GM21528 (cell line): ENCODE results near the gene BCAS1.
"Not testable (repeated sequence)": the region's sequence is repeated elsewhere in the genome, so short reads cannot be mapped to it uniquely, and the experiment has no call there.

Experiments used
- ATAC-seq: cut with Tn5 transposase; IDR thresholded peaks from one replicate; pipeline ENCODE4 v1.9.1; 2021; ENCODE audit warnings: mild to moderate bottlenecking, moderate library complexity; ENCODE audit not compliant: unreplicated experiment, low FRiP score

Gene BCAS1

DNA sequence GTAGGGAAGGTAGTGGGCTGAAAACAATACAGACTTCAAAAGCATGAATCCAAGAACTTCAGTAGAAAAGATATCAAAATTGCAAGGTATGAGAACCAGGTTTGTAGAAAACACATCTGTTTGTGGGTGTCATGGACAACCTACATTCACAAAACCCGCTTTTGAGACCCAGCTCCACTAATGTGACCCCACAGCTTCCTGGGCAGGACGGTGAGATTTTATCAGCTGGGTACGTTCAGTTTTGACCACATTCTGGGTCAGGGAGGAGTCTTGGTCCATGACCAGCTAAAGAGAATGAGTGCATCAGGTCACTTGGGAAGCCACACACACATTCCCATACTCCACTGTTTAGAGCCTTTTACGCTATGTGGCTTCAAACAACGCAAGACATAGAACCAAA, 77.1 kb downstream of the BCAS1 start:
- ATAC-seq: no peak

DNA sequence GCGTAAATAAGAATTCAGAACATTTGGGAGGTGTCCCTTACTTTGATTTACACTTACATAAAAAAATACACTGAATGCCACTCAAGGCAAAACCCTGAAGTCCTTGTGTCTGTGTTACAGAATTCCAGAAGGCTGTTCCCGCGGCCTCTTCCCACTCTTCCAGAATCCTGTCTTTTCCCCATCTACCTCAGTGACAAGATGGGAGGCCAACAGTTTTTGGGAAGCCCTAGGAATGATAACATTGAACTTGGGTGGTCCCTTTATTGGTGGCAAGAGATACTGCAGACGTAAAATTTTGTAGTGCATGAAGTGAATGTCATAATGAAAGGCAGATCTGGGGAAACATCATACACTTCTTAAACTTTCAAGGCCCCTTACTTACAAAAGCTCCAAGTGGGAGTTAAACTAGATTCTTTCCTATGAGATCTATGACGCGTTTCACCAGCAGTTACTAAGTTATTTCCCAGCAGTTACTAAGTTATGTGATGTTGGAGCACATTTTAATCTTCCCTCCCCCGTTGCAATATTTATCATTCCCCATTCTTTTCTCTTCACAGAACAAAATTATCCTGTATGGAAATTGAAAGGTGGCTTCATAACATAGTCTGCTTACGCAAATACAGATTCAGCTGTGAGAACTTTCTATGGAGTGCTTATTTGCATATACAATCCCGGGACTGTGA, 79.5 kb downstream of the BCAS1 start:
- no peak for ATAC-seq

DNA sequence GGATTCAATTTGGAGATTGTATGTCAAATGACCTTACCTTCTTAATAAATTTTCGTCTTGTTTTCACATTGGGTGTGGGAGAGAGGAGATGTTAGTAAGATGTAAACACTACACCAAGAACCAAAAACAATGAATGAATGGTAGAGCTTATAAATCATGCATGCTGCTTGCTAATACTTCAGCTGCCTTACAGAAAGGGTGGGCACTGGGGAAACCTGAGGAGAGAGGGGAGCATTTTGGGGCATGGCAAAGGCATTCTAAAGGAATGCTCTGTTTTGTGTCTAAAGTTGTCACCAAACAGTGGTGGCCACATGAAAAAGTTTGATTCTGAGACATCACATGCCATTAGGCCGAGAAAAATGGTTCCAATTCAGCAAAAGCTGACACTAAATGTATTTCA, 80.4 kb downstream of the BCAS1 start:
- no peak for ATAC-seq

DNA sequence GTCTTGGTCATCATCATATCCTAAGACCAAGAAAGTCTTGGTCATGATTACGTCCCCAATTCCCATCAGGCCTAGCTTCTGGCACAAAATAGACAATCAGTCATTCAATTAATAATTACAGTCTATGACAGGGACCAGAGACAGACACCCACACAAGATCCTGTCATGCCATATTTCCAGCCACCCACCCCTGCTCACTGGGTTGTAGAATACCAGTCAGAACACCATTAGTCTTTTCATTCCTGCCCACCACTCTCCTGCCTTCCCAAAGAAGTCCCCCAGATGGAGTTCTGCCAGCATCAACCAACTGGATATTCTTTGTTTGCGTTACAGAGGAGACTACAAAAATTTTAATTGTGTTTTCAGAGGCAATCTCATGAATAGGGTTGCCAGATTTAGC, 81.0 kb downstream of the BCAS1 start:
- ATAC-seq: no peak

DNA sequence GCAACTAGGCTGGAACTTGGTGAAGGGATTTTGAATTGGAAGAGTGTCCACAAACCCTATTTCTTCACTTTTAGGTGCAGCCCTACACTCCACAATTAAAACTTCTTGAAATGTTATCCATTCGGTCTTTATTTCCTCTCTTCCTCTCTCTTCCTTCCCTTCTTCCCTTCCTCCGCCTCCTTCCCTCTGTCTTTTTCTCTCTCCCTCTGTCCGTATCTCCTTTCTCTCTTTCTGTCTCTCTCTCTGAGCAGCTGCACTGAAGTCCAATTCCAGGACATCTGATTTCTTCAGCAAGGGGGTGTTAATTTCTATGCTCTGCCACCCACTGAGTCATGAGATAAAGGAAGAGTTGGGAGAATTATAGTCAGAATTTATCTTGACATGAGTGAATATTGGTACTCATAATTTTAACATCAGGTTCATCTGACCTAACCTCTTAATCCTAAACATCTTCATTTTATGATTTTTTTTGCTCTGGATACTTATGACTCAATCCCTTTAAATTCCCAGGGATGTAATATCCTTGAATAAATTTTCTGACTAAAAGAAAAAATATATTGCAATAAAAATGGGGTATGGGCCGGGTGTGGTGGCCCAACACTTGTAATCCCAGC, 84.2 kb downstream of the BCAS1 start:
- no peak for ATAC-seq

DNA sequence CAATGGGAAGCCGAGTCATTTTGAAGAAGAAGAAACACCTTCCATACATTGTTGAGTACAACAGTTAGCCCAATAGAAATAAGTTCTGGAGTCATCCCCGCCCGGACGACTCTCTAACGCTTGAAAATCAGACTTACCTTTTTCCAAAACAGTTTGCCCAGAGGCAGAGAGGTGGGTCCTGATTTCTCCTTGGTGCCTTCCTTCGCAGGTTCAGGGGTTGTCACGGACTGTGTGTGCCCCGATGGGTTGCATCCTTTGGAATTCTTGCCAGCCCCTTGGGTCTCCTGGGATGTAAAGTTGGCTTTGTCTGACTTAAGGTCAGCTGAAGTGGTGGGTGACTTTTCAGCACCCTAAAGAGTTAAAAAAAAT, 85.3 kb downstream of the BCAS1 start:
- no peak for ATAC-seq

DNA sequence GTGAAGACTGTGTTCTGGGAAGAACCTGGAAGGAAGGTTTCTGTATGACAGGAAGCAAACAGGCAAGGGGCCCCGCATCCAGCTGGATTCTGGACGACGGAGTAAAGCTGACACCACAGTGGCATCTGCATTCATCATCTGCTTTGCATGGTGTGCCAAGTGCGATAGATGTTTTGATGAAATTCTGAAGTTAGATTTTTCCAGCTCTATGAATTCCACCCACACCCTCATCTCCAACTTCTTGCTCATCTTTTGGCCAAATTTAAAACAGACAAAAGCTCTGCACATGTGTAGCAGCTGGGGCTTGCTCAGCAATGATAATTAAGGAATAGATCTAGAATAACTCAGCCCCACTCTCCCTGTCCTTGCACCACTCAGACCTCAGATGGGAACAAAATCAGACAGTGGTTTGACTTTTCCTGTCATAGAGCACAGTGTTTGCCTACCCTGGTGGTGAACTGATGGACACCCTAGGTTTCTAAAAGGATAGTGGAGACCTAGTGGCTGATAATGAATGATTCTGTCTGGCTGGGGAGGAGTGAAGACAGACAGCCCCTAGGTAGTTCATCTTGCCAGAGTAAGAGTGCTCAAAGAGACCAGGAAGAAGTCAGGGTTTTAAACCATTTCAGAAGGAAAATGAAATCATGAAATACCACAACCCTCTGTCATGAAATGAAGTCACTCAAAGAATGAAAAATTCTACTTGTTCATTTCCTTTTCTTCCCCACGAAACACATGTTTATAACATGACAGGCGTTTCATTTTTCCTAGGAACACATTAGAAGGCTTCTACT, 85.8 kb downstream of the BCAS1 start:
- no peak for ATAC-seq

DNA sequence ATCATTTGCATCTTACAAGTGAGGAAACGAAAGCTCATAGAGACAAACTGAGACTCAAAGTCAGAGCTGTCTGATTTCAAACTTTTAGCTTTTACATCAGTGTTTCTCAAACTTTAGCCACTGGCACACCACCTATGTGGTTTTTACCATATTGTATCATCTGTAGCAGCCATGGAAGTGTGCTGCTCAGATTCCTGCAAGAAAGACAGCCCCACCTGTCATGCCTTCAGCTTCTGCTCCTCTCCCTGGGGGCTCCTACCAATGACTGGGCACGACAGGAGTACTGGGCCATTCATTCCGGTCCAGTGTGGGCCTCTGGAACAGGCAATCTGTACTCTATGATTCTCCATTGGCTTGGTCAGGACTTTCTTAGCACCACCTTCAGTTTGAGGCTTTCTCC, 87.0 kb downstream of the BCAS1 start:
- ATAC-seq: no peak

DNA sequence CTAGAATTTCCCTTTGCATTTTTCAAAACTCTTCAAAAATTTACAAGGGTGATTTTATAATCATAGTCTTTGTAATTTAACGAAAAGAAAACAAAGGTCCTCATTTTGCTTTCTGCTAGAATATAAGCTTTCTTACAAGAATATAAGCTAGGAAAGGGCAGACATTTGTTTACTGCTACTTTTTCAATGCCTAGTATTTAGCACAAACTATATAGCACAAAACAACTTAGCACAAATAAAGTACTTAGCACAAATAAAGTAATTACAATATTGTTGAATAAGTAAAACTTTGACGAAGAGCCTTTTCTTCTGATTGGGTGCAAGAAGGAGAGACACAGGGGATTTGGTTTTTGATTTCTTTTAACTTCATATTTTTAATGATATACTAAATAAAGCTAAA, 87.8 kb downstream of the BCAS1 start:
- no peak for ATAC-seq

DNA sequence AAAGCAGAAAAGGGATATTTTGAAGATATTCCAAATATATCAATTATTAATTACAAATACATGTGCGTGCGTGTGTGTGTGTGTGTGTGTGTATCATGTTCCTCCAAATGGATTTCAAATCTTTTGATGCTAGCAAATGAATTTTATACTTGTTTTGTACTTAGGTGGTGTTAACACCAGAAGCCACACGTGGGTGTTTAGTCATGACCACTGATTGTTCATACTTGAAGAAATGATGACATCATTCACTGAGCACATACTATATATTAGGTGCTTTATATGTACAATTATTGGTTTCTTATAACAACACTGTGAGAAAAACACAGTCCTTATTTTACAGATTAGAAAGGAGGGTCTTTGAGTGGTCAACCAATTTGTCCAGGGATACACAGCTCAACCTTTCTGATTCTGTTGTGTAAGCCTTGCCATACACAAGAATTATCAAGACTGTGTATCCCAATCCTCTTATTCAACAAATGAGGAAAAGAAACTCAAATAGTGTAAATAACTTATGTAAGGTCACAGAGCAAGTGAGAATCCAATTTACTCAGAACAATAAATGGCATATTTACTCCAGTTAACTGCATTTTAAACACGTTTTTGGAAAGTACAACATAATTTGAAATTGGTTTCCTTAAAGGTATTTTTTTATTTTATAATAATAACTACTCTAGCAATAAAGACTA, 88.5 kb downstream of the BCAS1 start:
- ATAC-seq: no peak

DNA sequence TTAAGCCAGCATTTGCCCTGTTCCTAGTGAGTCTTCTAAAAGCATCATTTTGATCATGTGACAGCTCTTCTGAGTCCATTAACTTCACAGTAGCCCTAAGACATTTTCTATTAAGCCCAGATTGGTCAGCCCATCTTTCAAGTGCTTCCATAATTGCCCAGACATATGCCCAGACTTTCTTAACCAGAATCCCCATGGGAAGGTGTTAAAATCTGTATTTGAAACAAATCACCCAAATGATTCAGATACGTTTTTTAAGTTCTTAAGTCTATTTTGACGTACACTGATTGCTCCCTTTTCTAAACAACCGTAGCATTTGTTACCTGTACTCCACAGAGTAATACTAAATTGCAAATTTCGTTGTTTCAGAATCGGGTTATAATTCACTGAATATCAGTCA, 89.3 kb downstream of the BCAS1 start:
- ATAC-seq: no peak

DNA sequence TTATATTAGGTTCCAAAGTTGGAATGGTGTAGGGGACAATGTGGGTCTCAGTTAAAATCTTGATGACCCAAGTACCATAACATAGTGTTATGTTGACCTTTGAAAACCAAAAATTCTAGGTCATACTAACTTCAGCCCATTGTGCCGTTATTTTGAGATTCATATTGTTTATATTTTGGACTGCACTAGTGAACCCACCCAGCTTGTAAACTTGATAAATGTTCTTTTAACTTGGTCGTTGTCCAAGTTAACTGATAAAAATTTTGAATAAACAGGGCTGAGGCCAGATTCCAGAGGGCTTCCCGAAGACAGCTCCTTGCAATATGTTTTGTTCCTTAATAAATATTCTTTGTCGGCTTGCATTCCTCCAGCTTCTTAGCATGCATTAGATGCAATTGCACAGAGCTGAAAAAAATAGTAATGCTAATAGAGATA, 90.3 kb downstream of the BCAS1 start:
- no peak for ATAC-seq

DNA sequence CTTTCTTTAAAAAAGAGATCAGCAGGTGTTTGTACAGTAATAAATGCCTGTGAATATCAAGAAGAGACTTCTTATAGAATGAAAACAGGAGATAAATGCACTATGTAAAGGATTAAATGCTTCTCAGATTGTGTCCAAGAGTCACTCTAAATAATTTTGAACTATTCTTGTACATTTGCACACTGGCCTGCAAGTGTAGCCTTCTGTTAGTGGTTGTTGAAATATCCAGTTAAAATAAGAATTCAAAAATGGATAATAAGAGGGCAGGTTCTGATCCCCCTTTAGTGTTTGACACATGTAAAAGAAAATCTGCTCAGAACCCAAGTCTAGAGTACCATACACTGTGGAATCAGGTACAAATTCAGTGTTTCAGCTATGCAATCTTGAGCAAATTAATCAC, 91.9 kb downstream of the BCAS1 start:
- ATAC-seq: no peak

DNA sequence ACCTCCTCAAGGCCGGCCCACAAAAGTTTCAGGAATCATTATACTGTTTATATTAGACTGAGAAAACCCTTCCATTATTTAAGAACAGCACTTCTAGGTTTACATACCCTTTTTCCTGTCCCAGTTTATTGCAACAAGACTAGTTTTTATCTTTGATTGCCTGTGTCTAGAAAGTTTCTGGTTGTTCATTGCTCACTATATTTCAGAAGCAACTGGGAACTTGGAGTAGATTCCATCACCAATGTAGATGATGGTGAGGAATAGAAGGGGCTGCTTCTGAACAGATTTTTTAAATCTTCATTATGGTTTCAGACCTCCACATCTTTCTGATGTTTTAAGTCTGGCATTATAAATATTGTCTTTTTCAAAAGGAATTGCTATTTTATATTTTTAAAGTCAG, 93.0 kb downstream of the BCAS1 start:
- ATAC-seq: no peak

DNA sequence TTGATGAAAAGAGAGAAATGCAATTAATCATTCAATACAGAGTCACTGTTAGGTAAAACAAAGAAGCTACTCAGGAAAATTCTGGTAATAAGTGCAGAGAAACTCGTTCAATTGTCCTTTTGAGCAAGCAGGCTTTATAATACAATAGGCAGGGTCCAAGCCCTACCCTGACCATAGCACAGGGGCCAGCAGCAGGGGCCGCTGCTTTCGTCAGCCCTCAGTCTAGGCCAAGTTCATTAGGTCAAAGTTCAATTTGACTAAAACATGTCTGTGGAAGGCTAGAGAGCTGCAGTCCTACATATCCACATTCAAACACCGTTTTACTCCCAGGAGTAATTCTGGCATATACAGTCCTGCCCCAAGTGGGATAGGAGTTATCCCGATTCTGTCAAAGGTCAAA, 94.6 kb downstream of the BCAS1 start:
- ATAC-seq: no peak

DNA sequence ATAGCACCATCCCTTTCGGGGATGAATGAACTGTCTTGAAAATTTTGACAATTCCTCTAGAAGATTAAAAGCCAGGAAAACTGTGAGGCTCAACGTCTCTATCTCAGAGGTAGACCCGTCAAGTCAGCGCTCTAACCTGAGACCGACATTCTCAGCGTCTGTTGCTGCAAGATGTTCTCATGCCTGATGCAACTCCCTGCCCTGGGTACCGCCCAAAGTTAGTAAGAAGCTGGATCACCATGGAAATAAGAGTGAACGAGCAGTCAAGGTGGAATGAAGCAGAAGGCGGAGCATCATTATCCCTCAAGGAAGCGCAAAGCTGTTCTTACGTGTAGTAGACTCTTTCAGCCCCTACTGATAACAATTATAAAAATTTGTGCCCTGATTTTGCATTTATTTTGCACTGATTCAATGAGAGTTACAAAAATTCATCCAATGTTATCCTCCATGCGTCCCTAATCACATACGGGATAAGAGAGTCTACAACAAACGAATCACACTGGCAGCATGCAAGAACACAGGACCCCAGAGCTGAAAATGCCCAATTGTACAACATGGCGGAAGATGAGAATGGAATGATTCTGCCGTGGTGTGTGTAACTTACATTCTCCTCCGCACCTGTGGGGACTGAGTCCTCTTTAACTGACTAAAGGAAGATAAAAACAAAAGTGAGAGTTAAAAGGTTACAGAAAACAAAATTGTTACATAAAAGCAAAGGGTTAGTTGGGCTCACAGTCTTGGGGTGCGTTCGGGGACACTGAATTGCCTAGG, 95.4 kb downstream of the BCAS1 start:
- ATAC-seq: no peak

DNA sequence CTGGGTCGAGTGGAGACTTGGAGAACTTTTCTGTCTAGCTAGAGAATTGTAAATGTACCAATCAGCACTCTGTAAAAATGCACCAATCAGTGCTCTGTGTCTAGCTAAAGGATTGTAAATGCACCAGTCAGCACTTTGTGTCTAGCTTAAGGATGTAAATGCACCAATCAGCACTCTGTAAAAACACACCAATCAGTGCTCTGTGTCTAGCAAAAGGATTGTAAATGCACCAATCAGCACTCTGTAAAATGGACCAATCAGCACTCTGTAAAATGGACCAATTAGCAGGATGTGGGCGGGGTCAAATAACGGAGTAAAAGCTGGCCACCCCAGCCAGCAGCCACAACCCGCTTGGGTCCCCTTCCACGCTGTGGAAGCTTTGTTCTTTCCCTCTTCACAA, 96.5 kb downstream of the BCAS1 start:
- ATAC-seq: not testable (repeated sequence)

DNA sequence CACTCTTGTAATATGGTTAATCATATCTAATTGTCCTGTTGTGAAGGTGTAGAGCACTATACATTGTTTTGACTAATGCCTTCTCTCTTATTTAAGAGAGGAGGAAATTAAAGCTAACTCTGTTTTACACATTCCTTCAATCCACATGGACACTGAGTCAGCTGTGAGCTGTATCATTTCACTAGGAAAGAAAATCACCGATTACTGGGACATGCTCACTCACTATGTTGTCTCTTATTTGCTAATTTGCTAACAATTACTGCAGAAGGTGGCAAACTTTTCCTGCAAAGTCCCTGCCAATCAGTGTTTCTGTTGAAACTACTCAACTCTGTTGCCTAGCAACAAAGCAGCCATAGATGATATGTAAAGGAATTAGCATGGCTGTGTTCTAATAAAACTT, 98.2 kb downstream of the BCAS1 start:
- ATAC-seq: no peak

DNA sequence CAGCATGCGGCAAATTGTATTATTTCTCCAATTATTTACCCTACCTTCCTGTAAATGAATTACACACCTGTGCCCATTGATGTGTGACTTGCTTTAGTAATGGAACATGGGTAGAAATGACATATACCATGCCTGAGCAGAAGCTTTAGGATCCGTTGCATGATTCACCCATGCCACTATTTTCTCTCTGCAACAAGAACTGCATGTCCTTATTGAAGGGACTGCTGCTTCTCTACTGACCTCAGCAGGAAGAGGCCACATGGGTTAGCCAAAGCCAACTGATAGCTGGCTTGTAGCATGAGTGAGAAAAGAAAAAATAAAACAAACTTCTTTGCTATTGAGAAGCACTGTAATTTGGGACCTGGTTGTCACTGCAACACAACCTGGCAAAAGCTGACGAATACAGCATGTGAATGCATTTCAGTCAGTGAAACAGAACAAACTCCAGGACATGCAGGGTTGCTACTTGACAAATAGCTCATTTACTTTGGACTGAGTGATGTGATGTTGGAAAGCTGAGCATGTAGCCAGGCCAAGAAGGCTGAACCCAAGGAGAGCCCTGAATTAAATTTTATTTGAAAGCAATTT, 99.2 kb downstream of the BCAS1 start:
- ATAC-seq: no peak

DNA sequence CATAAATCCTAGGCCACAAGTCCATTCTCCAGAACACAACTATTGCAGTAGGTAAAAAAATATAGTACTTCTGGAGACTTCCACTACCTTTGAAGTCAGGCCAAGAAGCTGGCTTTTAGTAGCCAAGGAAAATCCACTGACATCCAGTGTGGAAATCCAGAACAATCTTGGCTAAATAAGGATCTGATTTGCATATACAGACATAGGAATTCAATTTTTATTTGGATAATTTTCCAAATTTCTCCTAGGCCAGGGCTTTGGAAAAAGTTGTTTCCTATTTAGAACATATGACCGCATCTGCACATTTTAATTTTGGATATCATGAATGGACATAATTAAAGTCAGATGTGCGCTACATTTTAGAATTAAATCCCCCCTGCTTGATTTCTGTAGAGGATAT, 100.2 kb downstream of the BCAS1 start:
- no peak for ATAC-seq
